Measurements from ENCODE around the gene CCR9. TPM values are rescaled to one million over a fixed set of nuclear protein-coding genes. Genes with fewer than 3 reads are reported as not detected.

Gene CCR9
- total and polyA plus RNA-seq, 2 experiments from 2014 or later: not detected

GRCh38 chr3:45950686-45951600, 64.6 kb downstream of the CCR9 start:
- Histone ChIP-seq H3K4me1 (ENCODE audit: insufficient read depth) (no peaks in the 10 kb centered on the region), H3K4me3 (no peak overlapping the region), H3K27ac (ENCODE audit: low read depth) (no peak overlapping the region), H3K36me3 (ENCODE audit: insufficient read depth) (peaks cover 38% of the 10 kb centered on the region), H3K79me2 (replicated peaks; ENCODE audit: insufficient read depth) (no peaks in the 10 kb centered on the region), H3K9me2 (ENCODE audit: insufficient read depth) (0 out of 2 replicates have a peak, but pooled peaks cover 4% of the 10 kb centered on the region), H3K4me2 (no peak overlapping the region), H2AFZ (no peak overlapping the region), H3K27me3 (ENCODE audit: insufficient read depth) (no peaks in the 10 kb centered on the region), H4K20me1 (replicated peaks; ENCODE audit: insufficient read depth) (no peaks in the 10 kb centered on the region), H3F3A (replicated peaks; ENCODE audit: low read depth) (no peaks in the 10 kb centered on the region)
- no peaks in the 10 kb centered on the region for H3K4me1 Mint-ChIP-seq
- H3K36me3 Mint-ChIP-seq (ENCODE audit: low read depth): peaks cover 79% of the 10 kb centered on the region
- ATAC-seq (no peak), DNase-seq (ENCODE audit: low spot score) (no peak)
- H3K27ac Mint-ChIP-seq: no peak overlapping the region
- TF ChIP-seq ZNF114 (CRISPR knock-in tag; IDR thresholded peaks at IDR 0.05) (no peak), NANOG (IDR thresholded peaks at IDR 0.05; ENCODE audit: borderline replicate concordance) (no peak), CREB1 (CRISPR knock-in tag; IDR thresholded peaks at IDR 0.05; ENCODE audit: low read depth) (no peak), EZH2phosphoT487 (IDR thresholded peaks at IDR 0.05; ENCODE audit: unreplicated experiment) (no peak), POLR2AphosphoS5 (IDR thresholded peaks at IDR 0.05; ENCODE audit: low read depth) (no peak), ETS1 (IDR thresholded peaks at IDR 0.05) (no peak), JUNB (IDR thresholded peaks at IDR 0.05; ENCODE audit: unreplicated experiment) (no peak), EZH2 (IDR thresholded peaks at IDR 0.05; ENCODE audit: low read depth, unreplicated experiment) (no peak), ZNF331 (CRISPR knock-in tag; IDR thresholded peaks at IDR 0.05; ENCODE audit: low read depth) (no peak), STAT1 (IDR thresholded peaks at IDR 0.05; ENCODE audit: unreplicated experiment) (no peak), ZNF462 (CRISPR knock-in tag; IDR thresholded peaks at IDR 0.05) (no peak)
- TF ChIP-seq, protein P1, sequence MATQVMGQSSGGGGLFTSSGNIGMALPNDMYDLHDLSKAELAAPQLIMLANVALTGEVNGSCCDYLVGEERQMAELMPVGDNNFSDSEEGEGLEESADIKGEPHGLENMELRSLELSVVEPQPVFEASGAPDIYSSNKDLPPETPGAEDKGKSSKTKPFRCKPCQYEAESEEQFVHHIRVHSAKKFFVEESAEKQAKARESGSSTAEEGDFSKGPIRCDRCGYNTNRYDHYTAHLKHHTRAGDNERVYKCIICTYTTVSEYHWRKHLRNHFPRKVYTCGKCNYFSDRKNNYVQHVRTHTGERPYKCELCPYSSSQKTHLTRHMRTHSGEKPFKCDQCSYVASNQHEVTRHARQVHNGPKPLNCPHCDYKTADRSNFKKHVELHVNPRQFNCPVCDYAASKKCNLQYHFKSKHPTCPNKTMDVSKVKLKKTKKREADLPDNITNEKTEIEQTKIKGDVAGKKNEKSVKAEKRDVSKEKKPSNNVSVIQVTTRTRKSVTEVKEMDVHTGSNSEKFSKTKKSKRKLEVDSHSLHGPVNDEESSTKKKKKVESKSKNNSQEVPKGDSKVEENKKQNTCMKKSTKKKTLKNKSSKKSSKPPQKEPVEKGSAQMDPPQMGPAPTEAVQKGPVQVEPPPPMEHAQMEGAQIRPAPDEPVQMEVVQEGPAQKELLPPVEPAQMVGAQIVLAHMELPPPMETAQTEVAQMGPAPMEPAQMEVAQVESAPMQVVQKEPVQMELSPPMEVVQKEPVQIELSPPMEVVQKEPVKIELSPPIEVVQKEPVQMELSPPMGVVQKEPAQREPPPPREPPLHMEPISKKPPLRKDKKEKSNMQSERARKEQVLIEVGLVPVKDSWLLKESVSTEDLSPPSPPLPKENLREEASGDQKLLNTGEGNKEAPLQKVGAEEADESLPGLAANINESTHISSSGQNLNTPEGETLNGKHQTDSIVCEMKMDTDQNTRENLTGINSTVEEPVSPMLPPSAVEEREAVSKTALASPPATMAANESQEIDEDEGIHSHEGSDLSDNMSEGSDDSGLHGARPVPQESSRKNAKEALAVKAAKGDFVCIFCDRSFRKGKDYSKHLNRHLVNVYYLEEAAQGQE (IDR thresholded peaks at IDR 0.05; ENCODE audit: unreplicated experiment): no peak
- TF ChIP-seq, protein P2, sequence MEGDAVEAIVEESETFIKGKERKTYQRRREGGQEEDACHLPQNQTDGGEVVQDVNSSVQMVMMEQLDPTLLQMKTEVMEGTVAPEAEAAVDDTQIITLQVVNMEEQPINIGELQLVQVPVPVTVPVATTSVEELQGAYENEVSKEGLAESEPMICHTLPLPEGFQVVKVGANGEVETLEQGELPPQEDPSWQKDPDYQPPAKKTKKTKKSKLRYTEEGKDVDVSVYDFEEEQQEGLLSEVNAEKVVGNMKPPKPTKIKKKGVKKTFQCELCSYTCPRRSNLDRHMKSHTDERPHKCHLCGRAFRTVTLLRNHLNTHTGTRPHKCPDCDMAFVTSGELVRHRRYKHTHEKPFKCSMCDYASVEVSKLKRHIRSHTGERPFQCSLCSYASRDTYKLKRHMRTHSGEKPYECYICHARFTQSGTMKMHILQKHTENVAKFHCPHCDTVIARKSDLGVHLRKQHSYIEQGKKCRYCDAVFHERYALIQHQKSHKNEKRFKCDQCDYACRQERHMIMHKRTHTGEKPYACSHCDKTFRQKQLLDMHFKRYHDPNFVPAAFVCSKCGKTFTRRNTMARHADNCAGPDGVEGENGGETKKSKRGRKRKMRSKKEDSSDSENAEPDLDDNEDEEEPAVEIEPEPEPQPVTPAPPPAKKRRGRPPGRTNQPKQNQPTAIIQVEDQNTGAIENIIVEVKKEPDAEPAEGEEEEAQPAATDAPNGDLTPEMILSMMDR (conservative IDR thresholded peaks at IDR 0.05; ENCODE audit: low read depth in 2 of 2): no peak
- H3K27me3 Mint-ChIP-seq (ENCODE audit: insufficient read depth, low read depth, poor library complexity): peaks cover 3% of the 10 kb centered on the region
- H3K4me3 Mint-ChIP-seq: no peak overlapping the region
- no peaks in the 10 kb centered on the region for H3K9me3 Mint-ChIP-seq

All from GM23338 (cell line).